ENCODE measurements around the gene KCNQ1. TPM values are rescaled to one million over a fixed set of nuclear protein-coding genes. Genes with fewer than 3 reads are reported as not detected.

The KCNQ1 gene
- total and polyA plus RNA-seq, 2 experiments from 2014 or later = 0.45 to 0.87 TPM

DNA sequence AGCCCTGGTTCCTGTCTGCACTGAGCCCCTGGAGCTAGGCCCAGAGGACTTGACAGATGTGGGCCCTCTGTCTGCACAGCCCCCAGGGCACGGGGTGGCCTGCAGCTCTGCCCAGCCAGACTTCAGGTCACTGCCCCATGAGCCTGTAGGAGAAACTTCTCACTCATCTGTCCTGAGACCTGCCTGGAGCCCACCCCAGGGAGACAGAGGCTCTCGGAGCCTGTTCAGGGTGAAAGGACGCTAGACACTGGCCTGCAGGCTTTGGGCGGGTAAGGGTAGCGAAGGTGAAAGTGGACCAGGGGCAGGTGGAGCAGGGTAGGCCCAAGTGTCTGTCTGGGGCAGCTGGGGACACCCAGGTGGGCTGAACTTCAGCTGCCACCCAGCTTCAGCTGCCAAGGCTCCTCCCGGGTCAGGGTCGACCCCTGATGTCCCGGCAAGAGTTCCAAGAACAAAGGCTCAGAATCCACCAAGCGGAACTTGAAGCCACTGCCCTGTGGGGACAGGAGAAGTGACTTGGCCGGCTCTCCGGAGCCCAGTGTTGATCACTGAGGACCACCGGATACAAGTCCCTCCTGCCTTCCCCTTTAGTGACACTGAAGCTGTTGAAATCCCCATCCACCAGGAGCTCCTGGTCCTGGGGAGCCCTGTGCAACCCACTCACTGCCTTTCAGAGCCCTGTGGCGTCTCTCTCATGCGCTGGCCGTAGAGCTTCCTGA, 90.3 kb downstream of the KCNQ1 start:
- H3F3A ChIP-seq (replicated peaks; ENCODE audit: low read depth) = peaks cover 6% of the 10 kb centered on the region; the same call in 1 of the 2 replicates
- H3K9me2 ChIP-seq (ENCODE audit: insufficient read depth) = no peaks in the 10 kb centered on the region
- no peak overlapping the region for H3K27ac ChIP-seq (ENCODE audit: low read depth)
- no peak overlapping the region for H3K4me3 ChIP-seq
- TF ChIP-seq CREB1 (CRISPR knock-in tag; IDR thresholded peaks at IDR 0.05; ENCODE audit: low read depth) (no peak), ZNF114 (CRISPR knock-in tag; IDR thresholded peaks at IDR 0.05) (no peak), POLR2AphosphoS5 (IDR thresholded peaks at IDR 0.05; ENCODE audit: low read depth) (no peak), ZNF331 (CRISPR knock-in tag; IDR thresholded peaks at IDR 0.05; ENCODE audit: low read depth) (no peak), STAT1 (IDR thresholded peaks at IDR 0.05; ENCODE audit: unreplicated experiment) (no peak)
- TF ChIP-seq, protein P1, sequence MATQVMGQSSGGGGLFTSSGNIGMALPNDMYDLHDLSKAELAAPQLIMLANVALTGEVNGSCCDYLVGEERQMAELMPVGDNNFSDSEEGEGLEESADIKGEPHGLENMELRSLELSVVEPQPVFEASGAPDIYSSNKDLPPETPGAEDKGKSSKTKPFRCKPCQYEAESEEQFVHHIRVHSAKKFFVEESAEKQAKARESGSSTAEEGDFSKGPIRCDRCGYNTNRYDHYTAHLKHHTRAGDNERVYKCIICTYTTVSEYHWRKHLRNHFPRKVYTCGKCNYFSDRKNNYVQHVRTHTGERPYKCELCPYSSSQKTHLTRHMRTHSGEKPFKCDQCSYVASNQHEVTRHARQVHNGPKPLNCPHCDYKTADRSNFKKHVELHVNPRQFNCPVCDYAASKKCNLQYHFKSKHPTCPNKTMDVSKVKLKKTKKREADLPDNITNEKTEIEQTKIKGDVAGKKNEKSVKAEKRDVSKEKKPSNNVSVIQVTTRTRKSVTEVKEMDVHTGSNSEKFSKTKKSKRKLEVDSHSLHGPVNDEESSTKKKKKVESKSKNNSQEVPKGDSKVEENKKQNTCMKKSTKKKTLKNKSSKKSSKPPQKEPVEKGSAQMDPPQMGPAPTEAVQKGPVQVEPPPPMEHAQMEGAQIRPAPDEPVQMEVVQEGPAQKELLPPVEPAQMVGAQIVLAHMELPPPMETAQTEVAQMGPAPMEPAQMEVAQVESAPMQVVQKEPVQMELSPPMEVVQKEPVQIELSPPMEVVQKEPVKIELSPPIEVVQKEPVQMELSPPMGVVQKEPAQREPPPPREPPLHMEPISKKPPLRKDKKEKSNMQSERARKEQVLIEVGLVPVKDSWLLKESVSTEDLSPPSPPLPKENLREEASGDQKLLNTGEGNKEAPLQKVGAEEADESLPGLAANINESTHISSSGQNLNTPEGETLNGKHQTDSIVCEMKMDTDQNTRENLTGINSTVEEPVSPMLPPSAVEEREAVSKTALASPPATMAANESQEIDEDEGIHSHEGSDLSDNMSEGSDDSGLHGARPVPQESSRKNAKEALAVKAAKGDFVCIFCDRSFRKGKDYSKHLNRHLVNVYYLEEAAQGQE (IDR thresholded peaks at IDR 0.05; ENCODE audit: unreplicated experiment) = no peak
- TF ChIP-seq, protein P2, sequence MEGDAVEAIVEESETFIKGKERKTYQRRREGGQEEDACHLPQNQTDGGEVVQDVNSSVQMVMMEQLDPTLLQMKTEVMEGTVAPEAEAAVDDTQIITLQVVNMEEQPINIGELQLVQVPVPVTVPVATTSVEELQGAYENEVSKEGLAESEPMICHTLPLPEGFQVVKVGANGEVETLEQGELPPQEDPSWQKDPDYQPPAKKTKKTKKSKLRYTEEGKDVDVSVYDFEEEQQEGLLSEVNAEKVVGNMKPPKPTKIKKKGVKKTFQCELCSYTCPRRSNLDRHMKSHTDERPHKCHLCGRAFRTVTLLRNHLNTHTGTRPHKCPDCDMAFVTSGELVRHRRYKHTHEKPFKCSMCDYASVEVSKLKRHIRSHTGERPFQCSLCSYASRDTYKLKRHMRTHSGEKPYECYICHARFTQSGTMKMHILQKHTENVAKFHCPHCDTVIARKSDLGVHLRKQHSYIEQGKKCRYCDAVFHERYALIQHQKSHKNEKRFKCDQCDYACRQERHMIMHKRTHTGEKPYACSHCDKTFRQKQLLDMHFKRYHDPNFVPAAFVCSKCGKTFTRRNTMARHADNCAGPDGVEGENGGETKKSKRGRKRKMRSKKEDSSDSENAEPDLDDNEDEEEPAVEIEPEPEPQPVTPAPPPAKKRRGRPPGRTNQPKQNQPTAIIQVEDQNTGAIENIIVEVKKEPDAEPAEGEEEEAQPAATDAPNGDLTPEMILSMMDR (conservative IDR thresholded peaks at IDR 0.05; ENCODE audit: low read depth in 2 of 2) = no peak
- no peaks in the 10 kb centered on the region for H3K36me3 Mint-ChIP-seq (ENCODE audit: low read depth)
- H4K20me1 ChIP-seq (replicated peaks; ENCODE audit: insufficient read depth) = no peaks in the 10 kb centered on the region
- no peaks in the 10 kb centered on the region for H3K79me2 ChIP-seq (replicated peaks; ENCODE audit: insufficient read depth)
- H3K27me3 ChIP-seq (ENCODE audit: insufficient read depth) = peaks cover 14% of the 10 kb centered on the region
- peaks cover 38% of the 10 kb centered on the region for H3K27me3 Mint-ChIP-seq (ENCODE audit: insufficient read depth, low read depth, poor library complexity)
- H3K9me3 Mint-ChIP-seq = no peaks in the 10 kb centered on the region; the same call in 2 of the 3 replicates
- H3K4me1 Mint-ChIP-seq = peaks cover 9% of the 10 kb centered on the region; the same call in 2 of the 3 replicates
- no peak for DNase-seq (ENCODE audit: low spot score)
- H2AFZ ChIP-seq = no peak overlapping the region
- no peak for ATAC-seq
- no peak overlapping the region for H3K4me3 Mint-ChIP-seq
- peaks cover 8% of the 10 kb centered on the region; the same call in 1 of the 2 replicates for H3K4me1 ChIP-seq (ENCODE audit: insufficient read depth)
- no peaks in the 10 kb centered on the region for H3K36me3 ChIP-seq (ENCODE audit: insufficient read depth)
- H3K27ac Mint-ChIP-seq = no peak overlapping the region
- no peak overlapping the region for H3K4me2 ChIP-seq

DNA sequence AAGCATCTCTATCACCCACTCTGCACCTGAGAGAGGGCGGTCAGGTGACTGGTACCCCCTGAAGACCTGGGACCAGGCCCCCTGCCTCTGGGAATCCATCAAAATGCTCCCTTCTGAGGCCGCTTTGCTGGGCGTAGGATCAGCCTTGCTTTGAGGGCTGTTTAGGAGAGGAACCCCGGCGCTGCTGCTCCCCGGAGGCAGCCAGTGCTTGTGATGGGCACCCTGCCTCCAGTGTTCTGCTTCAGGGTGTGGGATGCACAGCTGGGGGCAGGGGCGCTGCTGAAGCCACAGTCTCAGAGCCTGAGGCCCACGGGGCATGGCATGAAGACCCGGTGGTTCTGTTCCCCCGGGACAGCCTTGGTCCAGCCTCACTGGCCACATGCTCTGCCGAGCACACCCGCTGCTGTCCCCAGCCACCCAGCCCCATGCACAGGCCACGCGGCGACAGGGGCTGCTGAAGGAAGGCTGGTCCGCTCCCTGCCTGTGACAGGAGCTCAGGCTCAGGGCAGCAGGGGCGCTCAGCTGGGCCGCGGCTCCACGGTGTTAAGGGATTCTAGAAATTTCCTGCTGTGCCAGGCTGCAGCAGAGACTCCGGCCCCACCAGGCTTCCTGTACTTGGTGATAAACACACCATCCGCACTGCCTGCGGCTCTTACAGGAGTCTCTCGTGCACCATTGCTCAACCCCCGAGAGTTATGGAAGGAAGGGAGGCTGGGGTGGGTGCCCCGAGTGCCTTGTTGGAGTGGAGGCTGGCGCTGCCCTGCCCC, 91.0 kb downstream of the KCNQ1 start:
- H4K20me1 ChIP-seq (replicated peaks; ENCODE audit: insufficient read depth) = no peaks in the 10 kb centered on the region
- H3K4me1 ChIP-seq (ENCODE audit: insufficient read depth) = peaks cover 8% of the 10 kb centered on the region; the same call in 1 of the 2 replicates
- H3K9me2 ChIP-seq (ENCODE audit: insufficient read depth) = no peaks in the 10 kb centered on the region
- DNase-seq (ENCODE audit: low spot score) = no peak
- Mint-ChIP-seq H3K4me1 (peaks cover 9% of the 10 kb centered on the region; the same call in 2 of the 3 replicates), H3K27me3 (ENCODE audit: insufficient read depth, low read depth, poor library complexity) (peaks cover 44% of the 10 kb centered on the region), H3K4me3 (no peak overlapping the region), H3K27ac (no peak overlapping the region), H3K9me3 (no peaks in the 10 kb centered on the region; the same call in 2 of the 3 replicates), H3K36me3 (ENCODE audit: low read depth) (no peaks in the 10 kb centered on the region)
- TF ChIP-seq EZH2phosphoT487 (IDR thresholded peaks at IDR 0.05; ENCODE audit: unreplicated experiment) (no peak), ZNF114 (CRISPR knock-in tag; IDR thresholded peaks at IDR 0.05) (no peak), NANOG (IDR thresholded peaks at IDR 0.05; ENCODE audit: borderline replicate concordance) (no peak), JUNB (IDR thresholded peaks at IDR 0.05; ENCODE audit: unreplicated experiment) (no peak), ZNF331 (CRISPR knock-in tag; IDR thresholded peaks at IDR 0.05; ENCODE audit: low read depth) (no peak), EZH2 (IDR thresholded peaks at IDR 0.05; ENCODE audit: low read depth, unreplicated experiment) (no peak)
- TF ChIP-seq, protein P3, sequence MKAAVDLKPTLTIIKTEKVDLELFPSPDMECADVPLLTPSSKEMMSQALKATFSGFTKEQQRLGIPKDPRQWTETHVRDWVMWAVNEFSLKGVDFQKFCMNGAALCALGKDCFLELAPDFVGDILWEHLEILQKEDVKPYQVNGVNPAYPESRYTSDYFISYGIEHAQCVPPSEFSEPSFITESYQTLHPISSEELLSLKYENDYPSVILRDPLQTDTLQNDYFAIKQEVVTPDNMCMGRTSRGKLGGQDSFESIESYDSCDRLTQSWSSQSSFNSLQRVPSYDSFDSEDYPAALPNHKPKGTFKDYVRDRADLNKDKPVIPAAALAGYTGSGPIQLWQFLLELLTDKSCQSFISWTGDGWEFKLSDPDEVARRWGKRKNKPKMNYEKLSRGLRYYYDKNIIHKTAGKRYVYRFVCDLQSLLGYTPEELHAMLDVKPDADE (IDR thresholded peaks at IDR 0.05) = no peak
- H3K79me2 ChIP-seq (replicated peaks; ENCODE audit: insufficient read depth) = no peaks in the 10 kb centered on the region
- no peak for ATAC-seq
- no peaks in the 10 kb centered on the region for H3K36me3 ChIP-seq (ENCODE audit: insufficient read depth)
- H3K4me2 ChIP-seq = no peak overlapping the region
- H3K27ac ChIP-seq (ENCODE audit: low read depth) = no peak overlapping the region
- H2AFZ ChIP-seq = no peak overlapping the region
- H3F3A ChIP-seq (replicated peaks; ENCODE audit: low read depth) = peaks cover 6% of the 10 kb centered on the region; the same call in 1 of the 2 replicates
- H3K27me3 ChIP-seq (ENCODE audit: insufficient read depth) = peaks cover 15% of the 10 kb centered on the region
- H3K4me3 ChIP-seq = no peak overlapping the region

Data from GM23338 (cell line).